ENCODE measurements around the gene BAK1.
A peak's percentile ranks its signal among the peaks of the same experiment; 100 is the strongest.
"Not testable (repeated sequence)": the region's sequence is repeated elsewhere in the genome, so short reads cannot be mapped to it uniquely, and the experiment has no call there.

BAK1 gene

DNA sequence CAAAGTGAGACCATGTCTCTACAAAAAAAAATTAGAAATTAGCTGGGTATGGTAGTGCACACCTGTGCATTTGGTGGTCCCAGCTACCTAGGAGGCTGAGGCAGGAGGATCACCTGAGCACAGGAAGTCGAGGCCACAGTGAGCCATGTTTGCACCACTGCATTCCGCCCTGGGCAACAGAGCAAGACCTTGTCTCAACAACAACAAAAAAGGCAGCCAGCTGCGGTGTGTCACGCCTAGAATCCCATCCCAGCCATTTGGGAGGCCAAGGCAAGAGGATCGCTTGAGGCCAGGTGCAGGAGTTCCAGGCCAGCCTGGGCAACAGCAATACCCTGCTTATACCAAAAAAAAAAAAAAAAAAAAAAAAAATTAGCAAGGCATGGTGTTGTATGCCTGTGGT lies 1.1 kb upstream of the BAK1 start:
- Mint-ChIP-seq H3K4me3 (no peak overlapping the region), H3K27me3 (no peaks in the 10 kb centered on the region), H3K27ac (no peak overlapping the region), H3K4me1 (peaks cover 42% of the 10 kb centered on the region), H3K9me3 (no peaks in the 10 kb centered on the region), H3K36me3 (peaks cover 3% of the 10 kb centered on the region)

GRCh38 chr6:33578588-33579011 lies 1.5 kb downstream of the BAK1 start:
- peaks cover 7% of the 10 kb centered on the region for H3K36me3 Mint-ChIP-seq
- H3K9me3 Mint-ChIP-seq: no peaks in the 10 kb centered on the region
- H3K27ac Mint-ChIP-seq: peak overlapping the region; percentile 98
- peak overlapping the region; percentile 97 for H3K4me3 Mint-ChIP-seq
- no peaks in the 10 kb centered on the region for H3K27me3 Mint-ChIP-seq
- peaks cover 29% of the 10 kb centered on the region for H3K4me1 Mint-ChIP-seq

DNA sequence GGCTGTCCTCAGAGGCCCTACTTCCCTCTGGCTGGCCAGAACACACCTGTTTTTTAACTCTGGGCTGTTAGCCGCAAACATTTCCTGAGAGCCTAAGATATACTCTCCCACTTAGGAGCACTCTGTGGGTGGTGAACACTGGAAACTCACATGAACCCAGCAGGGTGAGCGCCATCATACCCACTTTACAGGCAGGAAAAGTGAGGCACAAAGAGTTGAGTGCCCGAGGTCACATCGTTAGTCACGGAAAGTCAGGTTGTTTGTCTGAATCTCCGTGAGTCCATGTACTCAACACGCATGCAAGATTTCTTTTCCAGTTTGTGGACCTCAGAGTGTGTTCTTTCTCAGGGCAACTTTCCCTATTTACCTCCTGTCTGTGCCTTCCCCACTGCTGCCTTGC lies 1.9 kb downstream of the BAK1 start:
- H3K27ac Mint-ChIP-seq: peak overlapping the region; percentile 98
- peaks cover 7% of the 10 kb centered on the region for H3K36me3 Mint-ChIP-seq
- peak overlapping the region; percentile 97 for H3K4me3 Mint-ChIP-seq
- peaks cover 29% of the 10 kb centered on the region for H3K4me1 Mint-ChIP-seq
- H3K27me3 Mint-ChIP-seq: no peaks in the 10 kb centered on the region
- no peaks in the 10 kb centered on the region for H3K9me3 Mint-ChIP-seq

DNA sequence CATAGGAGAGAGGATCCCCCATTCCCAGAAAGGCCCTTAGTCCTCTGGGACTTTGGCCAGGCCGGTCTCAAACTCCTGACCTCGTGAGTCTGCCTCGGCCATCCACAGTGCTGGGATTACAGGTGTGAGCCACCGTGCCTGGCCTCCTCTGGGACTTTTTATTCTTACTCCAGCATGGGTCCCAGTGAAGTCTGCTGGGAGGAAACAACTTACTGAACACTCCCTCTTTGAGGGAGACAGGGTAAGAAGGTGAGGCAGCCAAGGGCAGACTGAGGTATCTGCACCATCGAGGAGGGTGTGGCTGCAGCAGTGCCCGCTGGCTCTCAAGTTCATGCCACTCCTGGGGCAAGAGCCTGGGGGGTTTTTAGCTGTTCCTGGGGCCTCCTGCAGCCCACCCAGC lies 2.4 kb downstream of the BAK1 start:
- no peak overlapping the region for H3K27ac Mint-ChIP-seq
- no peaks in the 10 kb centered on the region for H3K9me3 Mint-ChIP-seq
- no peaks in the 10 kb centered on the region for H3K27me3 Mint-ChIP-seq
- peak overlapping the region; percentile 97 for H3K4me3 Mint-ChIP-seq
- H3K36me3 Mint-ChIP-seq: peaks cover 7% of the 10 kb centered on the region
- H3K4me1 Mint-ChIP-seq: peaks cover 29% of the 10 kb centered on the region

- H3K4me3 Mint-ChIP-seq: peak overlapping the region; percentile 97
- H3K4me1 Mint-ChIP-seq: peaks cover 33% of the 10 kb centered on the region
- peaks cover 9% of the 10 kb centered on the region for H3K36me3 Mint-ChIP-seq
- H3K27me3 Mint-ChIP-seq: no peaks in the 10 kb centered on the region
- no peaks in the 10 kb centered on the region for H3K9me3 Mint-ChIP-seq
- H3K27ac Mint-ChIP-seq: peak overlapping the region; percentile 79
These were observed 3.0 kb downstream of the BAK1 start for GRCh38 chr6:33577106-33577535.

DNA sequence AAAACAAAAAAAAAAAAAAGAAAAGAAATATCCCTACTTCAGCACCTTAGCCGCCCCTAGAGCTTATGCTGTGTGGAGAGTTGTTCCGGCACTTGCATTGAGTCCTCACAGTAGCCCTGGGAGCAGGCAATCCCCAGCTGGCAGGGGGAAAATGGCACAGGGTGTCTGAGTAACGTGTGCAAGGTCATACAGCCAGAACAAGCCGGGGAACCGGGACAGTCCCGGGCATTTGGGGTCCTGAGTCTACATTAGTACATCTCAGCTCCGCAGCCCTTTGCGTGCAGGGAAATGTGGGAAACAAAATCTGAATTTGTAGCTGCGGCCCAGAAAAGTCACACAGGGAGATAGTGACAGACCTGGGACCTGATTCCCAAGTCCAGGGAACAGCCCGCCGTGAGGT lies 3.4 kb downstream of the BAK1 start:
- H3K4me3 Mint-ChIP-seq: peak overlapping the region; percentile 52
- H3K9me3 Mint-ChIP-seq: no peaks in the 10 kb centered on the region
- peaks cover 9% of the 10 kb centered on the region for H3K36me3 Mint-ChIP-seq
- no peaks in the 10 kb centered on the region for H3K27me3 Mint-ChIP-seq
- H3K27ac Mint-ChIP-seq: peak overlapping the region; percentile 72
- H3K4me1 Mint-ChIP-seq: peaks cover 37% of the 10 kb centered on the region

- Mint-ChIP-seq H3K36me3 (peaks cover 9% of the 10 kb centered on the region), H3K9me3 (no peaks in the 10 kb centered on the region), H3K4me3 (no peak overlapping the region), H3K4me1 (peaks cover 49% of the 10 kb centered on the region), H3K27me3 (no peaks in the 10 kb centered on the region), H3K27ac (no peak overlapping the region)
These were observed 4.9 kb downstream of the BAK1 start for GRCh38 chr6:33575211-33575610.

- Mint-ChIP-seq H3K4me3 (peak overlapping the region; percentile 94), H3K27me3 (no peaks in the 10 kb centered on the region), H3K36me3 (peaks cover 7% of the 10 kb centered on the region), H3K4me1 (peaks cover 34% of the 10 kb centered on the region), H3K27ac (peak overlapping the region; percentile 99), H3K9me3 (no peaks in the 10 kb centered on the region)
These were observed 8.3 kb downstream of the BAK1 start for GRCh38 chr6:33571637-33572316.

DNA sequence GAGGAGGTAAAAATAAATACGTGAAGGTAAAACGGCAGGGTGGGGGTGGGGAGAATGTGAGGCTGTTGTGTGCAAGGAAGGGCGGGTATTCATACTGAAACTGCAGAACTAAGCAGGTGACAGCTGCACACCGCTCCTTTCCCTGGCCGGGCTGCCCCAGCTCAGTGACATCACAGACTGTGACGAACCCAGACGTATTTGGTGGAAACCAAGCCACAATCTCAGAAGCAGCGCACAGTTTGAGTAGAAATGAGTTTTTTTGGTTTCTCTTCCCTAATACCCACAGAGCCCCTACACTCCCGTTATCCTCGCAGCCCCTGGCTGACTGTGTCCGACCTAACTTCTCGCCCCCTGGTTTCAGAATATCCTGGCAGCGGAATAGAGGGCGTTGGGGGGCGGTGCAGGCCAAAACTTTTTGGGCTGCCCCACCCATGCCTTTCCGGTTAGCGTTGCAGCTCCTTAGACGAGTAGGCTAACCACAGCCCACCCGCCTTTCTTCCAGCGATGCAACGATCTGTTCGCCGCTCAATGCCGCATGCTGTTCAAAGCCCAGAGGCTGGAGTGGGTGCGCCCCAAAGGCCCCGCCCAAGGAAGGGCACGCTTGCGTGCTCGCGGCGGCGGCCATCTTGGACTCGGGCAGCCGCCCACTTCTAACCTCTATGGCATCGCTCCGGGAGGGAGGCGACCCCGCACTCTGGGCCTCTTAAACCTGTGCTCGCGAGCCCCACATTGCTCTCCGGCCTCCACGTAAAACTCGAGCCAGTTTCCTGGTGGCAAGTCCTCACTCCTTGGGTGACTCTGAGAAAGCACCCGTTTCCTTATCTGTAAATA lies 9.1 kb downstream of the BAK1 start:
- Mint-ChIP-seq H3K4me3 (peak overlapping the region; percentile 94), H3K27ac (peak overlapping the region; percentile 99), H3K4me1 (peaks cover 34% of the 10 kb centered on the region), H3K36me3 (peaks cover 8% of the 10 kb centered on the region), H3K9me3 (no peaks in the 10 kb centered on the region), H3K27me3 (no peaks in the 10 kb centered on the region)

DNA sequence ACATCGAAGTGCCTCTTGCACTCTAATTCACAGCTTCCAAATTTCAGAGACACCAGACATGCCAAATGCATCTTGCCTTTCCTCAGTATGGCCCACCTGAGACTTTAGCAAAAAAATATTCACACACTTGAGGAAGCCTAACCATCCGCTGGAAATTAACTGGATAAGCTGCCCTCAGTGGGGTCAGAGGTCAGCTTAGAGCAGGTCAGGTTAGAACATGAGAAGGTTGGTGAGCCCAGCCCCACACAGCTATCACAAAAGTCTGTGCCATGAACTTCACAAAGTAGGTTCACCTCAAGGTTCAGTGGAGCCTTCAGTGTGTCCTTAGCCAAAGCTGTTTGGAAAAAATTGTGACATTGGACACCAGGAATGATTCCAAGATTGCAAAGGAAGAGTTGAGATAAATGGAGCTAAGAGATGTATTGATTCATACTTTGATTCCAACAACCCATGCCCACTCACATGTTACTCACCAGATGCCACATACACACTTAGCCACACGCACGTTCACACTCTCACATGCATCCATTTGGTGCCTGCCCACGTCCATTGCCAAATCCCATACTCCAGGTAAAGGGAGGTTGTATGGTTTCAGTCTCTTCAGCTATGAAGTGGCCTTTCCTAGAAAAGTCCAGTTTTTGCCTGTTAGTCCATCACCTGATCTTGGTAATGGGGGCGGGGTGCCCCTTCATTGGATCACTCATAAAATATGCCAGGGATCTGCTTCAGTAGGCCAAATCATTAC lies 11.1 kb downstream of the BAK1 start:
- peaks cover 4% of the 10 kb centered on the region for H3K36me3 Mint-ChIP-seq
- no peaks in the 10 kb centered on the region for H3K27me3 Mint-ChIP-seq
- peaks cover 34% of the 10 kb centered on the region for H3K4me1 Mint-ChIP-seq
- H3K9me3 Mint-ChIP-seq: no peaks in the 10 kb centered on the region
- peak overlapping the region; percentile 30 for H3K27ac Mint-ChIP-seq
- H3K4me3 Mint-ChIP-seq: peak overlapping the region; percentile 41

DNA sequence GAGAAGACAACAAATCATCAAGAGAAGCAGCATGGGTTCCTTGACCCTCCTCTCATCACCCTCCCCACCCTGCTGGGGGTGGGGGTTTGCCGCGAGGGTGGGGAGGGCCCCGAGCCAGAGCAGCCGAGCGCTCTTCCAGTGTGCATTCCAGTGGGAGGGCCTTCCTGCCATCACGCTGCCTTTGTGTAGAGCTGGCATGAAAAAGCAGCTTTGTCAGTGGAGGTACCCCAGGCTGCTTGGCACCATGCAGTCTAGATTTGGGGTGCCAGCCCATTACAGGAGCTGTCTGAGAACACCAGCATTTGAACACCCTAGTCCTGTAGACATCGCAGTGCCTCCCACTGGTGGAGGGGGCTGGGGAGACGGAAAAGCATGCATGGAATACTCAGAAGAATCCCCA lies 12.2 kb downstream of the BAK1 start:
- H3K4me3 Mint-ChIP-seq: no peak overlapping the region
- H3K4me1 Mint-ChIP-seq: peaks cover 34% of the 10 kb centered on the region
- H3K27ac Mint-ChIP-seq: peak overlapping the region; percentile 30
- H3K9me3 Mint-ChIP-seq: no peaks in the 10 kb centered on the region
- H3K27me3 Mint-ChIP-seq: no peaks in the 10 kb centered on the region
- H3K36me3 Mint-ChIP-seq: peaks cover 4% of the 10 kb centered on the region

DNA sequence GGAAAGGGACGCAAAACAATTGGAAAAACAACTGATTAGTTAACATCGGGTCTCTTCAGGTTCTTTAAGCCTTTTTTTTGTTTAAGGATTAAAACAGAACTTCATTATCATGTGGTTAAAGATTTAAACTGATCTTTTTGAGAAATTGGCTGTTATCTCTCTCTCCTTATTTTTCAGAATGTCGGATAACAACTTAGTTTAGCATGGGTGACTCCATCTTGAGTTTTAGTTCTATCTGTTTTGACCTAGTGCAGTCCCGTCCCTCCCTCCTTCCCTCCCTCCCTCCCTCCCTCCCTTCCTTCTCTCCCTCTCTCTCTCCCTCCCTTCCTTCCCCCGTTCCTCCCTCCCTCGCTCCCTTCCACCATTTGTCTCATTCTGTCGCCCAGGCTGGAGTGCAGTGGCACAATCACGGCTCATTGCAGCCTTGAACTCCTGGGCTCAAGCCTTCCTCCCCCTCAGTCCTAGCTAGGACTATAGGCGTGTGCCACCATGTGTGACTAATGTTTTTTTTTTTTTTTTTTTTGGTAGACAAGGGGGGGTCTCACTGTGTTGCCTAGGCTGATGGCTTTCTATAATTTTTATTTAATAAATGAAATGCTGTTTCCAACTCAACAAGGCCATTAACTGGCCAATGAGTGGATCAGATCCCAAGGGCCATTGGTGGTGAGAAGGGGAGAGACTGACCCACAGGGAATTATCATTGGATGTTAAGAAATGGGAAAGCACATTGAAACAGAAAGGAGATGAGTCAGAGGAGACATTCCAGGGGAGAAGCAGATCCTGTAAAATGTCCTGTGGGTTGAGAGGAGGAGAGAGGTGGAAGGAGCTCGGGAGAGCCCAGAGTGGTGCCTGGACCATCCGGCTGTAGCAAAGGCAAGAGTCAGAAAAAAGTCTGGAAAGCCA lies 13.6 kb downstream of the BAK1 start:
- H3K4me1 Mint-ChIP-seq: peaks cover 23% of the 10 kb centered on the region
- no peaks in the 10 kb centered on the region for H3K9me3 Mint-ChIP-seq
- H3K4me3 Mint-ChIP-seq: no peak overlapping the region
- H3K36me3 Mint-ChIP-seq: peaks cover 2% of the 10 kb centered on the region
- no peaks in the 10 kb centered on the region for H3K27me3 Mint-ChIP-seq
- H3K27ac Mint-ChIP-seq: no peak overlapping the region

- Mint-ChIP-seq H3K27ac (no peak overlapping the region), H3K4me1 (no peaks in the 10 kb centered on the region), H3K27me3 (no peaks in the 10 kb centered on the region), H3K36me3 (no peaks in the 10 kb centered on the region), H3K9me3 (no peaks in the 10 kb centered on the region), H3K4me3 (no peak overlapping the region)
These were observed 21.3 kb downstream of the BAK1 start for GRCh38 chr6:33558801-33559200.

- no peaks in the 10 kb centered on the region for H3K9me3 Mint-ChIP-seq
- H3K27ac Mint-ChIP-seq: no peak overlapping the region
- H3K36me3 Mint-ChIP-seq: no peaks in the 10 kb centered on the region
- no peaks in the 10 kb centered on the region for H3K27me3 Mint-ChIP-seq
- no peak overlapping the region for H3K4me3 Mint-ChIP-seq
- H3K4me1 Mint-ChIP-seq: no peaks in the 10 kb centered on the region
These were observed 22.7 kb downstream of the BAK1 start for GRCh38 chr6:33557376-33557775.

DNA sequence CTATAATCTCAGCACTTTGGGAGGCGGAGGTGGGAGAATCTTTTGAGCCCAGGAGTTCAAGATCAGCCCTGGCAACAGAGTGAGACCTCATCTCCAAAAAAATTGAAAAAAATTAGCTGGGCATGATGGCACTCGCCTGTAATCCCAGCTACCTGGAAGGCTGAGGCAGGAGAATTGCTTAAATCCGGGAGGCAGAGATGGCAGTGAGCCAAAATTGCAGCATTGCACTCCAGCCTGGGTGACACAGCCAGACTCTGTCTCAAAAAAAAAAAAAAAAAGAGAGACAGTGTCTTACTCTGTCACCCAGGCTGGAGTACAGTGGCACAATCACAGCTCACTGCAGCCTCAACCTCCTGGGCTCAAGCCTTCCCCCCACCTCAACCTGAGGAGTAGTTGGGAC lies 27.2 kb downstream of the BAK1 start:
- not testable (repeated sequence) for H3K36me3 Mint-ChIP-seq, H3K4me1 Mint-ChIP-seq, H3K27ac Mint-ChIP-seq, H3K27me3 Mint-ChIP-seq, H3K4me3 Mint-ChIP-seq, H3K9me3 Mint-ChIP-seq

All from activated naive CD4-positive, alpha-beta T cell treated with anti-CD3 and anti-CD28 coated beads, Interleukin-2, amount 50 U/mL, for 24 hours (primary cell).